Type B pancreatic cell (in vitro differentiated cells): Measurements from ENCODE around the gene P2RY4. TPM values are rescaled to one million over a fixed set of nuclear protein-coding genes. Genes with fewer than 3 reads are reported as not detected.

Experiments
- DNase-seq: peaks from one replicate; pipeline ENCODE4 v3.0.0; 2021; ENCODE audit warnings: mixed read lengths; ENCODE audit not compliant: unreplicated experiment; ENCODE audit errors: extremely low spot score
- H3K27ac Mint-ChIP-seq: 2 replicates; pipeline ENCODE4 v1.8.0; 2021; ENCODE audit warnings: mild to moderate bottlenecking, mixed read lengths
- H3K27me3 Mint-ChIP-seq: 2 replicates; pipeline ENCODE4 v1.8.0; 2021; ENCODE audit warnings: mixed read lengths
- H3K36me3 Mint-ChIP-seq: 2 replicates; pipeline ENCODE4 v1.8.0; 2021; ENCODE audit warnings: mixed read lengths
- H3K4me1 Mint-ChIP-seq: one replicate; pipeline ENCODE4 v1.8.0; 2021; ENCODE audit warnings: mixed read lengths; ENCODE audit not compliant: unreplicated experiment
- H3K4me3 Mint-ChIP-seq: 2 replicates; pipeline ENCODE4 v1.8.0; 2021; ENCODE audit warnings: mild to moderate bottlenecking, mixed read lengths
- H3K9me3 Mint-ChIP-seq: 2 replicates; pipeline ENCODE4 v1.8.0; 2021; ENCODE audit warnings: mixed read lengths
- total RNA-seq: library from RNA; stranded (reverse); gene quantifications from 2 replicates; pipeline ENCODE4 v1.2.1, GENCODE V29; 2021; ENCODE audit warnings: low replicate concordance
- TF ChIP-seq, protein P1 (sequence below): fragments of 200-600 bp; sonication (generic); conservative IDR thresholded peaks from 2 replicates; pipeline ENCODE4 v1.5.0; 2021; ENCODE audit warnings: antibody characterized with exemption, mild to moderate bottlenecking

Gene P2RY4
- total RNA-seq, 1 donor from 2014 or later: not detected

DNA sequence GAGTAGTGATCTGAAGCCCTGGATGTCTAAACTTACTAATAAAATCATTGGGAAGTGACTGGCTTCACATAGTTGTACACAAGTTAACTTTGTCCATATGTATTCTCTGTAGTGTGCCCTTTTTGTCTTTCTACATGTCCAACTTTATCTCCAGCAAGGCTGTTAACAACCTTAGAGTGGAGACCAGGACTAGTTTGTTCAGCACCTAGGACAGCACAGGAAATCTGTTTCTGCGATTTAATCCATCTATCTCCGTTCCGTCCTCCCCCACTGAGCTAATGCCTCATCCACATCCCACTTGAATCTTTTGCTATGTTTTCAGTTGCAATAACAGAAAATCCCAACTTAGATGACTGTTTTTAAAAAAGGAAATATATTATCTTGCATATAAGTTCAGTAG lies 4.8 kb upstream of the P2RY4 start:
- TF ChIP-seq, protein P1, sequence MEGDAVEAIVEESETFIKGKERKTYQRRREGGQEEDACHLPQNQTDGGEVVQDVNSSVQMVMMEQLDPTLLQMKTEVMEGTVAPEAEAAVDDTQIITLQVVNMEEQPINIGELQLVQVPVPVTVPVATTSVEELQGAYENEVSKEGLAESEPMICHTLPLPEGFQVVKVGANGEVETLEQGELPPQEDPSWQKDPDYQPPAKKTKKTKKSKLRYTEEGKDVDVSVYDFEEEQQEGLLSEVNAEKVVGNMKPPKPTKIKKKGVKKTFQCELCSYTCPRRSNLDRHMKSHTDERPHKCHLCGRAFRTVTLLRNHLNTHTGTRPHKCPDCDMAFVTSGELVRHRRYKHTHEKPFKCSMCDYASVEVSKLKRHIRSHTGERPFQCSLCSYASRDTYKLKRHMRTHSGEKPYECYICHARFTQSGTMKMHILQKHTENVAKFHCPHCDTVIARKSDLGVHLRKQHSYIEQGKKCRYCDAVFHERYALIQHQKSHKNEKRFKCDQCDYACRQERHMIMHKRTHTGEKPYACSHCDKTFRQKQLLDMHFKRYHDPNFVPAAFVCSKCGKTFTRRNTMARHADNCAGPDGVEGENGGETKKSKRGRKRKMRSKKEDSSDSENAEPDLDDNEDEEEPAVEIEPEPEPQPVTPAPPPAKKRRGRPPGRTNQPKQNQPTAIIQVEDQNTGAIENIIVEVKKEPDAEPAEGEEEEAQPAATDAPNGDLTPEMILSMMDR: no peak
- Mint-ChIP-seq H3K9me3 (no peaks in the 10 kb centered on the region), H3K4me1 (no peaks in the 10 kb centered on the region), H3K36me3 (no peaks in the 10 kb centered on the region), H3K27me3 (peaks cover 3% of the 10 kb centered on the region), H3K4me3 (no peak overlapping the region), H3K27ac (no peak overlapping the region)
- no peak for DNase-seq

DNA sequence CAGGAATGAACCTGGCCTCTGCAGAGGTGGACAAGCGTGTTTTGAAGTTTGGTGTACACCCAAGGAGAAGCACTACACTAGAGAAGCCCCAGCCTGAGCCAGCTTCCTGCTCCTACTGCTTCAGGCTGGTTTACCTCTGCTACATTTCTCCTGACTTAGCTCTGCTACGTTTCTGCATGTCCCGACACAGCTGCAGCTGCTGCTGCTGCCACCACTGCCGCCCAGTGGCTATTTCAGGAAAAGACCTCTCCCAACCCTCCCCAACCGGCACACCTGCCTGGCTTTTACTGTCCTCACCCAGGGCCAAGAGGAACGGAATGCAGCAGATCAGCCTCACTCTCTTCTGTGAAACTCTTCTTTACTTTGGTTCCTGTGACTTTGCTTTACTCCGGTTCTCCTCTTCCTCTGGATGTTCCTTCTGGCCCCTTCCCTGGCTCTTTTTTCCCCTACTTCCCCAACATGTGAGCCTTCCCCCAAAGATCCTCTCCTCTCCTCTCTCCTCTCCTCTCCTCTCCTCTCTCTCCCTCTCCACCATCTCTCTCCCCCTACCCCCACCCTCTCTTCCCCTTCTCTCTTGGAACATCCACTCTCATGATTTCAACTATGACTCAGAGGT lies 3.1 kb upstream of the P2RY4 start:
- H3K36me3 Mint-ChIP-seq: no peaks in the 10 kb centered on the region
- peaks cover 3% of the 10 kb centered on the region for H3K27me3 Mint-ChIP-seq
- no peaks in the 10 kb centered on the region for H3K9me3 Mint-ChIP-seq
- no peaks in the 10 kb centered on the region for H3K4me1 Mint-ChIP-seq
- H3K27ac Mint-ChIP-seq: peak overlapping the region; percentile 52
- DNase-seq: peak; percentile 72
- TF ChIP-seq, protein P1: peak; percentile 71
- H3K4me3 Mint-ChIP-seq: no peak overlapping the region

DNA sequence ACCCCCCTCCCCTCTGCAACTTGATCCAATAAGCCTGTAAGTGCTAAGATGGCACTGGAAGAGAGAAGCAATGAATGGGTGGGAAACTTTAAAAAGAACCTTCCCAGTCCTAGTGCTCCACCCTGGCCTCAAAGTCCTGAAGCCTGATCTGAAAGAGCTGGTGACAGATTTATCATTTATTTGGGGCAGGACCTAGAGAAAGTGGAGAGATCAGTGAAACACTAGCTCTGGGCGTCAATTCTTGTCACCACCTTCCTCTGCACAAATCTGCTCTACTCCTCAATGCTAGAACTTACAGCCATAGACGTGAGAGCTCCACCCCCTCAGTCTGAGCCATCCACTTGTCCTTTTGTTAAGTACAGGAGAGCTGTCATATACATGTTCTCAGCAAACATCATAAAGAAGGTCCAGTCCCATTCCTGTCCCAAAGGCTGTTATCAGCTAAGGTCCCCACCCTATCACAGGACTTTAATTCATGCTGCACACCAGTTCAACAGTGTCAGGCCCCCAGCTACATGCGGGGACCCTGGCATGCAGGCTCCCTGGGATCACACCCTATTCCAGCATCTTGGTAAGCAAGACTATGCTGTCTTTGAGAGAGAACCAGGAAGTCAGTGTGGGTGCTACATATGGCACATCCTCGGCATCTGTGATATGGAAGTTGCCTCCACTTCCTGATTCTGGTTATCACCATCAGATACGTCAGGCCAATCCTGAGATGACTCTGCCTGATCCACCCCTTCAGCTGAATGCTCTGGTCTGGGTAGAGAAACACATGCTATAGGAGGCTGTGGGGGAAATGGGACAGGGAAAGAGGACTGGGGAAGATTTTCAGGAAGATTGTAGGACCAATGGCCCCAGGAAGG lies 2.3 kb downstream of the P2RY4 start:
- Mint-ChIP-seq H3K4me3 (no peak overlapping the region), H3K4me1 (no peaks in the 10 kb centered on the region), H3K27ac (no peak overlapping the region), H3K9me3 (no peaks in the 10 kb centered on the region), H3K27me3 (no peaks in the 10 kb centered on the region), H3K36me3 (no peaks in the 10 kb centered on the region)
- no peak for DNase-seq
- TF ChIP-seq, protein P1: no peak

DNA sequence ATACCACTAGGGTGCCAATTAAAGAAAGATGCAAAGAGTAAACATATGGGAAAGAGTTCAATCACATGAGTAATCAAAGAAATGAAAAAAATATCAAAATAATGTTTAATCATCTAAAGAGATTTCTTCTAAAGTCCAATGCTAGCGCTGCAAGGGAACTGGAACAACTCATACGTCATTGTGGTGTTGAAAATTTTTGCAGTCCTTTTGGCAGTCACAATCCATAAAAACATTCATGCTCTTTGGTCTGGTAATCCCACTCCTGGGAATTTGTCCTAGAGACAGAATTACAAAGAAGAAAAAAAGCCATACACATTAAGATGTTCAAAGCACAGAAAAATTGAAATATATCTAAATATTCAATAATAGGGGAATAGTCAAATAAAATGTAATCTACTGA lies 4.6 kb downstream of the P2RY4 start:
- H3K27me3 Mint-ChIP-seq: no peaks in the 10 kb centered on the region
- TF ChIP-seq, protein P1: no peak
- H3K36me3 Mint-ChIP-seq: no peaks in the 10 kb centered on the region
- H3K4me3 Mint-ChIP-seq: no peak overlapping the region
- H3K9me3 Mint-ChIP-seq: no peaks in the 10 kb centered on the region
- H3K4me1 Mint-ChIP-seq: no peaks in the 10 kb centered on the region
- no peak overlapping the region for H3K27ac Mint-ChIP-seq
- no peak for DNase-seq

DNA sequence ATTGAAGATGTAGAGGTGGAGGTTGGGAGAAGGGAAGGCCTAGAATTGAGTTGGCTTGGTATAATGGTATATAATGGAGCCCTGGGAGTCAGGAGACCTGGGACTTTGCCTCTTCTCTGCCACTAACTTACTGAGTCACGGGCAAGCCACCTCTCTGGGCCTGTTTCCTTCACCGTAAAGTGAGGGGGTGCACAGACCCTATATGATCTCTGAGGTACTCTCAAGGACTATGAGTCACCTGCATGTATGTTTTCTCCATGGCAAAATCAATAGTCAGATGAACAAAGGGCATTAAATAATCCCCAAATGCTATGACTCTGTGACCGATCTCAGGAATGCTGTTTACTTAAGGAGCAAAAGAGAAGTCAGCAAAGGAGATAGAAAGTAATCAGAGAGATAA lies 5.1 kb downstream of the P2RY4 start:
- Mint-ChIP-seq H3K27ac (peak overlapping the region; percentile 12), H3K9me3 (no peaks in the 10 kb centered on the region), H3K4me3 (no peak overlapping the region), H3K36me3 (no peaks in the 10 kb centered on the region), H3K4me1 (no peaks in the 10 kb centered on the region), H3K27me3 (no peaks in the 10 kb centered on the region)
- DNase-seq: no peak
- TF ChIP-seq, protein P1: no peak
